Measurements from ENCODE around the gene ALLC. TPM values are rescaled to one million over a fixed set of nuclear protein-coding genes. Genes with fewer than 3 reads are reported as not detected.

The ALLC gene
- total RNA-seq, 1 experiment from 2014 or later, result not detected

GRCh38 chr2:3706892-3707291 is 48.9 kb downstream of the ALLC start:
- no peaks in the 10 kb centered on the region for H3K79me2 ChIP-seq (ENCODE audit: low read length)
- H3K4me2 ChIP-seq (ENCODE audit: low read length), result no peak overlapping the region
- TF ChIP-seq EZH2 (IDR thresholded peaks at IDR 0.05; ENCODE audit: low read length, unreplicated experiment) (no peak), EZH2phosphoT487 (IDR thresholded peaks at IDR 0.05; ENCODE audit: borderline replicate concordance, low read length) (no peak), CTCF (conservative IDR thresholded peaks at IDR 0.05; ENCODE audit: low read depth, low read length) (no peak)
- POLR2A ChIA-PET (ENCODE audit: unreplicated experiment), result no interaction called here
- H3K27me3 ChIP-seq (ENCODE audit: low read length), result peaks cover 30% of the 10 kb centered on the region
- no peak overlapping the region for H3K4me3 ChIP-seq (ENCODE audit: low read length)
- intact Hi-C loops (cut with micrococcal nuclease), result no loop called here
- H3K36me3 ChIP-seq (ENCODE audit: low read depth, low read length), result no peaks in the 10 kb centered on the region
- ATAC-seq, result no peak
- DNase-seq, result no peak
- no TSS peak for BruUV-seq (replicated peaks)
- H3K9me2 ChIP-seq (replicated peaks; ENCODE audit: low read length), result no peaks in the 10 kb centered on the region
- H3K4me1 ChIP-seq (ENCODE audit: insufficient read depth, low read length), result no peaks in the 10 kb centered on the region
- no peak overlapping the region for H2AFZ ChIP-seq (ENCODE audit: low read length)
- H4K20me1 ChIP-seq (ENCODE audit: low read length), result no peaks in the 10 kb centered on the region
- no peaks in the 10 kb centered on the region for H3F3A ChIP-seq (ENCODE audit: low read length, unreplicated experiment)
- CTCF ChIA-PET, result no interaction called here
- no peaks in the 10 kb centered on the region for H3K9me3 ChIP-seq (ENCODE audit: low read length)
- no peak overlapping the region for H3K9ac ChIP-seq (ENCODE audit: low read length)
- H3K27ac ChIP-seq (ENCODE audit: low read length), result no peak overlapping the region

- no peak for DNase-seq
- H4K20me1 ChIP-seq (ENCODE audit: low read length), result no peaks in the 10 kb centered on the region
- no TSS peak for BruUV-seq (replicated peaks)
- no peak overlapping the region for H2AFZ ChIP-seq (ENCODE audit: low read length)
- no peak overlapping the region for H3K9ac ChIP-seq (ENCODE audit: low read length)
- H3K4me3 ChIP-seq (ENCODE audit: low read length), result no peak overlapping the region
- ATAC-seq, result no peak
- H3K27ac ChIP-seq (ENCODE audit: low read length), result no peak overlapping the region
- H3K9me2 ChIP-seq (replicated peaks; ENCODE audit: low read length), result no peaks in the 10 kb centered on the region
- ChIA-PET POLR2A (ENCODE audit: unreplicated experiment) (no interaction called here), CTCF (no interaction called here)
- intact Hi-C loops (cut with micrococcal nuclease), result no loop called here
- H3F3A ChIP-seq (ENCODE audit: low read length, unreplicated experiment), result no peaks in the 10 kb centered on the region
- H3K9me3 ChIP-seq (ENCODE audit: low read length), result no peaks in the 10 kb centered on the region
- H3K79me2 ChIP-seq (ENCODE audit: low read length), result no peaks in the 10 kb centered on the region
- H3K36me3 ChIP-seq (ENCODE audit: low read depth, low read length), result no peaks in the 10 kb centered on the region
- no peak overlapping the region for H3K4me2 ChIP-seq (ENCODE audit: low read length)
- TF ChIP-seq EZH2phosphoT487 (IDR thresholded peaks at IDR 0.05; ENCODE audit: borderline replicate concordance, low read length) (no peak), EZH2 (IDR thresholded peaks at IDR 0.05; ENCODE audit: low read length, unreplicated experiment) (no peak)
- no peaks in the 10 kb centered on the region for H3K4me1 ChIP-seq (ENCODE audit: insufficient read depth, low read length)
- H3K27me3 ChIP-seq (ENCODE audit: low read length), result peaks cover 40% of the 10 kb centered on the region
These were observed 50.6 kb downstream of the ALLC start for GRCh38 chr2:3708576-3708975.

- BruUV-seq (replicated peaks), result no TSS peak
- CTCF ChIA-PET, result no interaction called here
- Histone ChIP-seq H3K9ac (ENCODE audit: low read length) (no peak overlapping the region), H3K9me3 (ENCODE audit: low read length) (no peaks in the 10 kb centered on the region), H3K27ac (ENCODE audit: low read length) (no peak overlapping the region), H3K4me1 (ENCODE audit: insufficient read depth, low read length) (no peaks in the 10 kb centered on the region), H3K9me2 (replicated peaks; ENCODE audit: low read length) (no peaks in the 10 kb centered on the region), H3K4me3 (ENCODE audit: low read length) (no peak overlapping the region), H3K36me3 (ENCODE audit: low read depth, low read length) (no peaks in the 10 kb centered on the region), H3K27me3 (ENCODE audit: low read length) (peaks cover 42% of the 10 kb centered on the region), H3K4me2 (ENCODE audit: low read length) (no peak overlapping the region), H2AFZ (ENCODE audit: low read length) (no peak overlapping the region), H3K79me2 (ENCODE audit: low read length) (no peaks in the 10 kb centered on the region), H3F3A (ENCODE audit: low read length, unreplicated experiment) (no peaks in the 10 kb centered on the region), H4K20me1 (ENCODE audit: low read length) (no peaks in the 10 kb centered on the region)
- POLR2A ChIA-PET (ENCODE audit: unreplicated experiment), result no interaction called here
- intact Hi-C loops (cut with micrococcal nuclease), result no loop called here
- ATAC-seq, result no peak
- TF ChIP-seq EZH2phosphoT487 (IDR thresholded peaks at IDR 0.05; ENCODE audit: borderline replicate concordance, low read length) (no peak), EZH2 (IDR thresholded peaks at IDR 0.05; ENCODE audit: low read length, unreplicated experiment) (no peak), CTCF (conservative IDR thresholded peaks at IDR 0.05; ENCODE audit: low read depth, low read length) (no peak)
- DNase-seq, result no peak
These were observed 51.2 kb downstream of the ALLC start for GRCh38 chr2:3709225-3709624.

Measured in PC-3 (cell line).